HG03045 (cell line): ENCODE measurements around the gene SLC22A5.

ENCODE experiments used
- ATAC-seq: cut with Tn5 transposase; IDR thresholded peaks from one replicate; pipeline ENCODE4 v1.9.1; 2021; ENCODE audit warnings: mild to moderate bottlenecking, moderate library complexity; ENCODE audit not compliant: unreplicated experiment

Gene SLC22A5

GRCh38 chr5:132369474-132370180, at the start of gene SLC22A5:
Gene SLC22A5, plus strand, starts transcription at chr5:132369710. Its CDS starts 263 bp downstream, at chr5:132369973.
- ATAC-seq = peak; percentile 89

- no peak for ATAC-seq
Observed at GRCh38 chr5:132319975-132320374, 49.5 kb upstream of the SLC22A5 start.

DNA sequence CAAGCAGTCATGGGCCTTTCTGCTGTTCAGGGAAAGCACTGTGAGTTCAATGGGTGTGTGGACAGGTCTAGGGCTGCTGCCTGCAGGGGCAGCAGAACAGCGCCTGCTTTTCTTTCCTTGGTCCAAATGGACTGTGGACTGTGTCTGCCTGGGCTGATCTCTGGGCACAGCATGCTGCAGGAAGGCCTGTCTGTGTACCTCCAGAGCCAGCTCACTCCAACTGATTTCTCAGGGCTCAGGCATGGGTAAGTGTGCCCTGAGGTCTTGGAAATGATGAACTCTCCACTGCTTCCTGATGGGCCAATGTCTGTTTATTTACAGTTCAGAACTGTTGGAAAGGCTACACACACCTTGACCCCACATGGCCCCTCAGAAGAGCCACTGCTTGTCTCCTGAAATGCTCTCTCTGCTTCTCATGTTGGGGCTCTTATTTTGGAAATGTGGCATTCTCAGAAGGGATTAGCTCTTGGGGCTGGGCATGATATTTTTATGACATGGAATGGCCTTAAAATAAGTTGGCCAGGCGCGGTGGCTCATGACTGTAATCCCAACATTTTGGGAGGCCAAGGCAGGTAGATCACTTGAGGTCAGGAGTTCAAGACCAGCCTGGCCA, 48.3 kb upstream of the SLC22A5 start:
- ATAC-seq = no peak

GRCh38 chr5:132322266-132322665, 47.2 kb upstream of the SLC22A5 start:
- no peak for ATAC-seq

DNA sequence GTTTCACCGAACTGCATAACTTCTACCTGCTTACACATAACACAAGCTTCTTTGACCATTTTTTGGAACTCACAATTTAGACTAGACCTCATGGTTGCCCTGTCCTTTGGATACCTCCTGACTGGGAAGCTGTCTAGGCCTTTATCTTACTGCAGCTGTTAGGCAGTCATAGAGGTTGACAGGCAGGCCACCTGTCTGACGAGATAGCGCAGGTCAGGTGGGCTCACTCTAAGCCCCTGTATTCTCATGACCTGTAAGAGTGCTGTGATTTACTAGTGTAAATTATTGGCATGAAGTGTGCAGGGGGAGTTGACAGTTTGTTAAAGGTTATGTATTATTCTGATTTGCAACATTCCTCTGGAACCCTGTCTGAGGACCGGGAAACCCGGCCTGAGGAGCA, 46.3 kb upstream of the SLC22A5 start:
- ATAC-seq = no peak

DNA sequence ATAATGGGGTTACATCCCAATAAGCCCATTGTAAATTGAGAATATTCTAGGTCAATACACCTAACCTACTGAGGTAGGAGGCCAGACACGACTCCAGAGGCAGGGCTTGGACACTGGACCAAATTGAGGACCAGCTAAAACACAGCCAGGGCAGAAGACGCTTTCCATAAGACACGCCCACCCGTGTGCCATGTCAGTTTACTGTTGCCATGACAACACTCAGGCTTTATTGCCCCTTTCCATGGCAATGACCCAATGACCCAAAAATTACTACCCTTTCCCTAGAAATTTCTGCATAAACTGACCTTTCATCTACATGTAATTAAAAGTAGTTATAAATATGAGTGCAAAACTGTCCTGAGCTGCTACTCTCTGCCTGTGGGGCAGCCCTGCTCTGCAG, 43.8 kb upstream of the SLC22A5 start:
- ATAC-seq = no peak

DNA sequence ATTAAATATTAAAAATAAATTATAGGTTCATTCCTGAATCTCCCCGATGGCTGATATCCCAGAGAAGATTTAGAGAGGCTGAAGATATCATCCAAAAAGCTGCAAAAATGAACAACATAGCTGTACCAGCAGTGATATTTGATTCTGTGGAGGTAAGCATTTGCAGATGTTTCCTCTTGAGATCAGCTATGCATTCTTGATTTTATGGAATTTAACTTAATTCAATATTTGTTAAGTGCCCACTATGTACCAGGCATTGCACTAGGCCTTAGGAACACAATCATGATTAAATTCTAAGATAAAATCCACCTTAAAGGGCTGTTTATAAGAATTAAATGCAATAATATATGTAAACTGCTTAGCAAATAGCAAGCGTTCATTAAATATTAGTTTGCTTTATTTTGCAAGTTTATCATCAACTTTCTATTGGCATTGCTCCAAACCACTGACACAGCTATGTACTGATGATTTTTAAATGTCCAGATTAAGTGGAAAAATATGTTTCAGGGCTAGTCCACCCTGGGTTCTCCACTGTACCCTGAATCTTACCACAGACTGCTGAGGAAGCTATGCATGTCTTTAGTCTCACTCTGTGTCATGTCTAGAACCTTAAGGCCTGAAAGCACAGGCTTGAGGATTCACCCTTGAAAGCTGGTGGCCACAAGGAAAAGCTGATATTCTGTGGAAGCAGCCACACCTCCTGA, 42.1 kb upstream of the SLC22A5 start:
- no peak for ATAC-seq

GRCh38 chr5:132334812-132335211, 34.7 kb upstream of the SLC22A5 start:
- no peak for ATAC-seq

- ATAC-seq = no peak
Observed at GRCh38 chr5:132335402-132335801, 34.1 kb upstream of the SLC22A5 start.

DNA sequence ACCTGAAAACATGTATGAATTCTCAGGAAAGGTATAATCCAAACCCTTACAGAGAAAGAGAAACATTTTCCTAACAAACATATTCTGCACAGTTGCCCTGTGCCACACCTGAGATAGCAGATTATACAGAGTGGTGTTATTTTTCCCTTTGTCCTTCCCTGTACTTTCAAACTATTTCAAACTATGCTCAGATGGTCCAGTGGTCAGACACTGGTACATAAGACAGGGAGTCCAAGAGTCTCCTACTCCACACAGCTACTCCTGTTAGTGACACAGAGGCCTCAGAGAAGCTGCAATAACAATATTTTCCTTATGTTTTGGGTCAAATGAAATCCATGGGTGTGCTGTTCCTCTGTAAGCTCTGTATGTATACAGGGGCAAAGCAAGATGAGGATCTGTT, 30.0 kb upstream of the SLC22A5 start:
- no peak for ATAC-seq

DNA sequence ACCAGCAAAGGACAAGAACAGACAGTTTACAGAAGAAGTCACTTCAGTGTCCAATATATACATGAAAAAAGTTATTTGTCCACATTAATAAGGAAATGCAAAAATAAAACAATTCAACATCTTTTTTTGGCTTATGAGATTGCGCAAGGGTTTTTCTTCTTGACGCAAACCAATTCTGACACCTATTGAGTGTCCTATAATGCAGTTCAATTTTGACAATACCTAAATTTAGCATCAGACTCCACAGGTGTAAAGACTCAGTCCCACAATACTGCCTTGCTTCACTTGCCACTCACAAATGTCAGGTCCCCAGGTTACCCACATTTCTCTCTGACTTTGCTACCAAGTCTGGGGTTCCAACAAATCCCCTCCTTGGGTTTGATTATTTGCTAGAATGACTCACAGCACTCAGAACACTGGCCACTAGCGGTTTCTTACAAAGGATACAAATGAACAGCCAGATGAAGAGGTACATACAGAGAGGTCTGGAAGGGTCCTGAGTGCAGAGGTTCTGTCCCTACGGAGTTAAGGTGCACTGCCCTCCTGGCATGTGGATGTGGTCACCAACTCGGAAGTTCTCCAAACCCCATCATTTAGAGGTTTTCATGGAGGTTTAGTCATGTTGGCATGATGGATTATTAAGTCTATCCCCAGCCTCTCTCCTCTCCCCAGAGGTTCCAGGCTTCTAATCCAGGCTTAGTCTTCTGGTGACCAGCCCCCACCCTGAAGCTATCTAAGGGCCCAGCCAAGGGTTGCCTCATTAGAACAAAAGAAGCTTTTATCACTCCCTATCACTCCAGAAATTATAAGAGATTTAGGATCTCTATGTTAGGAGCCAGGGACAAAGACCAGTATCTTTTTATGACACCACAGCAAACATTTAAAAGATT, 27.0 kb upstream of the SLC22A5 start:
- ATAC-seq = no peak

DNA sequence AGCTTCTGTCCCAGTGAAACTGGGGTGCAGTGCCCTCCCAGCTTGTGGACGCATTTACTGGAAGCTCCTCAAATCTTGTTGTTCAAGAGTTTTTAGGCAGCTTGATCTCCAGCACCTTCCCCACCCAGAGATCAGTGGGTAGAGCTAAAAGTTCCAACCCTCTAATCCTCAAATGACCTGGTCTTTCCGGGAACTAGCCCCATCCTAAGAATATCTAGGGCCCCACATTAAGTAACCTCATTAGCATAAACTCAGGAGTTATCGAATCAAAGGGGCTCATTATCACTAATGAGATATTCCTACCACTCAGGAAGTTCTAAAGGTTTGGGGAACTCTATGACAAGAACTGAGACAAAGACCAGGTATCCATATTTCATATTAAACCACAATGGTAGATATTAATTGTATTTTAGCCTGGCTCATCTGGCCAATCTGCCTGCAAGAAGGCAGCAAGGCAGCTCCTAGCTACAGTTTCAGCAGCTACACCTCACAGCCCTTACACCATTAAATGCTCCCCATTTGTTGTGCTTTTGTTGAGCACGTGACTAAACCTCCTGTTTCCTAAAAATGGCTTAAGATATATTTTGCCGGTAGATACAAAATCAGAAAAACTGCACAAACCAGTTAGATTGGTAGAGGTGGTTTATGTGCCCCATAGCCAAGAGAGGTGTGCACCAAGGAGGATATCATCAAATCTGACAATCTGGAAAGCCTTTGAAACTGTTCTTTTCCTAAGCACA, 24.6 kb upstream of the SLC22A5 start:
- no peak for ATAC-seq

GRCh38 chr5:132353486-132353995, 16.0 kb upstream of the SLC22A5 start:
- ATAC-seq = no peak

- ATAC-seq = no peak
Observed at GRCh38 chr5:132354381-132355139, 14.9 kb upstream of the SLC22A5 start.

- ATAC-seq = no peak
Observed at GRCh38 chr5:132355140-132355765, 14.3 kb upstream of the SLC22A5 start.

GRCh38 chr5:132358775-132359174, 10.7 kb upstream of the SLC22A5 start:
- no peak for ATAC-seq

DNA sequence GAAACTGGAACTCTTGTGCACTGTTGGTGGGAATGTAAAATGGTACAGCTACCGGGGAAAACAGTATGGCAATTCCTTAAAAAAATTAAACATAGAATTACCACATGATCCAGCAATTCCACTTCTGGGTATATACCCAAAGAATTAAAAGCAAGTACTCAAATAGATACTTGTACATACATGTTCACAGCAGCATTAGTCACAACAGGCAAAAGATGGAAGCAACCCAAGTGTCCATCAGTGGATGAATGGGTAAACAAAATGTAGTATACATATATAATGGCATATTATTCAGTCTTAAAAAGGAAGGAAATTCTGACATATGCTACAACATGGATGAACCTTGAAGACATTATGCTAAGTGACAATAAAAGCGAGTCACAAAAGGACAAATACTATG, 7.4 kb upstream of the SLC22A5 start:
- ATAC-seq = no peak

DNA sequence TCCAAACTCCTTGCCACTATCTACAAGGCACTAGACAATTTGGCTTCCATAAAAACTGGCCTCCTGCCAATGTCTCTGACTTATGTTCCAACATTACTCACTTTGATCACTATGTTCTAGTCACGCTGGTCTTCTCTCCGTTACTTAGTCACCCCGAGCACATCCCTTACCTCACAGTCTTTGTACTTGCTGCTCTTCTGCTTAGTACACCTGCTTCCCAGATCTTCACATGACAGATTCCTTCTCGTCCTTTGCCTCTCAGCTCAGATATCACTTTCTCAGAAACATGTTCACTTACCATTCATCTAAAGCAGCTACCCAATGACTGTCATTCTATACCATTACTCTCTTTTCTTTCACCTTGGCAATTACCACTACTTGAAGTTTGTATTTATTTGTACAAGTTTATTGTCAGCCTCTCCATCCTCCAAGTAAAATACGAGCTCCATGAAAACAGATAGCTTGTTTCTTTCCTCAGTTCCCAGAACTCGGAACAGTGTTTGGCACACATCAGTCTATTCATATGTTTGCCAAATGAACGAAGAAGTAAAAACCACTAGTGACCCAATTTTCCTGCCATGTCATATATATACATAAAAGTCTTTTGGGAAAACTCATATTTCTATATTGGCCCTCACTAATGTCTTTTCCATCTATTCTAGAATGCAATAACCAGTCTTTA, 5.9 kb upstream of the SLC22A5 start:
- ATAC-seq = no peak
